Omental fat pad (tissue), 4 donors: ENCODE results near the gene PRKG2. TPM values are rescaled to one million over a fixed set of nuclear protein-coding genes. Genes with fewer than 3 reads are reported as not detected.

ENCODE experiments used
- ATAC-seq: fragments of 150-250 bp; one replicate; pipeline ENCODE4 v1.9.1; 2016; ENCODE audit warnings: mild to moderate bottlenecking, moderate library complexity; ENCODE audit not compliant: low FRiP score
- DNase-seq: peaks from one replicate; pipeline ENCODE4 v3.0.0-alpha.2; 2019; ENCODE audit warnings: low spot score
- CTCF ChIP-seq, 3 donors: fragments of 450-650 bp; IDR thresholded peaks; one replicate each; pipeline ENCODE4 v1.5.1; 2016 to 2017; ENCODE audit warnings: antibody characterized with exemption in 3 of 3, mild to moderate bottlenecking in 3 of 3, moderate library complexity in 2 of 3
- total RNA-seq, 4 donors: library from RNA; depleted of rRNA; stranded (reverse); fragments of >200 nt; gene quantifications; one replicate each; pipeline ENCODE4 v1.1.0, GENCODE V29; 2016

The PRKG2 gene
- total RNA-seq, 4 donors from 2014 or later = 0.13 to 1.2 (median 1.1) TPM; not detected in 1

- TF ChIP-seq CTCF (IDR thresholded peaks at IDR 0.05) = no peak
- DNase-seq = no peak
- ATAC-seq = no peak
Measured at GRCh38 chr4:81084634-81085033, 130.4 kb downstream of the PRKG2 start.

GRCh38 chr4:81084029-81084428 is 131.0 kb downstream of the PRKG2 start:
- no peak for DNase-seq
- no peak for TF ChIP-seq CTCF (IDR thresholded peaks at IDR 0.05)
- ATAC-seq = no peak

GRCh38 chr4:81081156-81081555 is 133.9 kb downstream of the PRKG2 start:
- DNase-seq = no peak
- TF ChIP-seq CTCF (IDR thresholded peaks at IDR 0.05) = no peak
- ATAC-seq = no peak

GRCh38 chr4:81071013-81071412 is 144.0 kb downstream of the PRKG2 start:
- ATAC-seq (no peak), DNase-seq (no peak)
- TF ChIP-seq CTCF (IDR thresholded peaks at IDR 0.05) = no peak

GRCh38 chr4:81069706-81070331 is 145.2 kb downstream of the PRKG2 start:
- ATAC-seq (peak; percentile 88), DNase-seq (no peak)
- TF ChIP-seq CTCF (IDR thresholded peaks at IDR 0.05) = no peak

GRCh38 chr4:81065446-81065845 is 149.6 kb downstream of the PRKG2 start:
- ATAC-seq (no peak), DNase-seq (no peak)
- TF ChIP-seq CTCF (IDR thresholded peaks at IDR 0.05) = no peak

GRCh38 chr4:81062001-81062400 is 153.0 kb downstream of the PRKG2 start:
- DNase-seq = no peak
- ATAC-seq = no peak
- no peak for TF ChIP-seq CTCF (IDR thresholded peaks at IDR 0.05)
